Mesendoderm (in vitro differentiated cells): Measurements from ENCODE around the gene SPIN1. TPM values are rescaled to one million over a fixed set of nuclear protein-coding genes. Genes with fewer than 3 reads are reported as not detected.
"Not testable (repeated sequence)": the region's sequence is repeated elsewhere in the genome, so short reads cannot be mapped to it uniquely, and the experiment has no call there.

ENCODE experiments used
- DNase-seq: peaks from one replicate; pipeline ENCODE4 v3.0.0; 2013
- H2AK5ac ChIP-seq: 2 replicates; pipeline ENCODE4 v1.6.1; 2013; ENCODE audit warnings: low read length, inconsistent platforms
- H2BK120ac ChIP-seq: 2 replicates; pipeline ENCODE4 v1.6.1; 2013; ENCODE audit warnings: low read depth, mild to moderate bottlenecking, low read length, moderate library complexity, mixed read lengths
- H2BK15ac ChIP-seq: replicated peaks from 2 replicates; pipeline ENCODE4 v1.6.1; 2013; ENCODE audit warnings: low read depth, mild to moderate bottlenecking, moderate library complexity
- H2BK5ac ChIP-seq: 2 replicates; pipeline ENCODE4 v1.6.1; 2013; ENCODE audit warnings: low read length, inconsistent platforms
- H3K18ac ChIP-seq: 2 replicates; pipeline ENCODE4 v1.6.1; 2013; ENCODE audit warnings: mild to moderate bottlenecking, low read length, mixed read lengths
- H3K23ac ChIP-seq: one replicate; pipeline ENCODE4 v1.6.1; 2013; ENCODE audit warnings: low read length
- H3K27ac ChIP-seq: 2 replicates; pipeline ENCODE4 v1.5.1; 2013; ENCODE audit warnings: low read depth, mild to moderate bottlenecking, inconsistent platforms, low read length, moderate library complexity
- H3K27me3 ChIP-seq: 2 replicates; pipeline ENCODE4 v1.6.1; 2013; ENCODE audit warnings: low read length, control low read depth, mild to moderate bottlenecking, inconsistent platforms; ENCODE audit not compliant: insufficient read depth, poor library complexity
- H3K36me3 ChIP-seq: 2 replicates; pipeline ENCODE4 v1.6.1; 2013; ENCODE audit warnings: low read length, inconsistent platforms; ENCODE audit not compliant: control insufficient read depth, insufficient read depth
- H3K4ac ChIP-seq: one replicate; pipeline ENCODE4 v1.6.1; 2013; ENCODE audit warnings: low read depth, mild to moderate bottlenecking, low read length, moderate library complexity
- H3K4me1 ChIP-seq: 2 replicates; pipeline ENCODE4 v1.6.1; 2013; ENCODE audit warnings: low read depth, low read length, inconsistent platforms; ENCODE audit not compliant: control insufficient read depth
- H3K4me2 ChIP-seq: 2 replicates; pipeline ENCODE4 v1.6.1; 2013; ENCODE audit warnings: low read length
- H3K4me3 ChIP-seq: 2 replicates; pipeline ENCODE4 v1.5.1; 2013; ENCODE audit warnings: mild to moderate bottlenecking, low read length
- H3K56ac ChIP-seq: one replicate; pipeline ENCODE4 v1.6.1; 2013; ENCODE audit warnings: low read length
- H3K79me1 ChIP-seq: 2 replicates; pipeline ENCODE4 v1.6.1; 2013; ENCODE audit warnings: low read length, inconsistent platforms
- H3K79me2 ChIP-seq: 2 replicates; pipeline ENCODE4 v1.6.1; 2013; ENCODE audit warnings: mild to moderate bottlenecking, low read length; ENCODE audit not compliant: control insufficient read depth, insufficient read depth
- H3K9ac ChIP-seq: 2 replicates; pipeline ENCODE4 v1.6.1; 2013; ENCODE audit warnings: low read length, inconsistent platforms
- H4K5ac ChIP-seq: one replicate; pipeline ENCODE4 v1.6.1; 2013; ENCODE audit warnings: low read length
- H4K8ac ChIP-seq: one replicate; pipeline ENCODE4 v1.6.1; 2013; ENCODE audit warnings: low read depth, mild to moderate bottlenecking, control low read depth, low read length, moderate library complexity
- WGBS: extraction: QIAGEN DNeasy Blood & Tissue Kit; methylation state at CpG from one replicate; pipeline ENCODE4 v1.1.7; 2013; ENCODE audit warnings: low lambda C conversion rate, missing lambda C conversion rate; ENCODE audit not compliant: insufficient coverage; ENCODE audit errors: extremely low coverage; 5-methylcytosine and 5-hydroxymethylcytosine counted together
- polyA plus RNA-seq, 2 experiments: library from polyadenylated mRNA; stranded (reverse); fragments of 200-250 nt; gene quantifications; one replicate each; pipeline ENCODE4 v1.2.3, GENCODE V29; 2013

Gene SPIN1
- polyA plus RNA-seq (2013, experiment 1 of 2) = 64.2 TPM
- 66.0 TPM for polyA plus RNA-seq (2013, experiment 2 of 2)

DNA sequence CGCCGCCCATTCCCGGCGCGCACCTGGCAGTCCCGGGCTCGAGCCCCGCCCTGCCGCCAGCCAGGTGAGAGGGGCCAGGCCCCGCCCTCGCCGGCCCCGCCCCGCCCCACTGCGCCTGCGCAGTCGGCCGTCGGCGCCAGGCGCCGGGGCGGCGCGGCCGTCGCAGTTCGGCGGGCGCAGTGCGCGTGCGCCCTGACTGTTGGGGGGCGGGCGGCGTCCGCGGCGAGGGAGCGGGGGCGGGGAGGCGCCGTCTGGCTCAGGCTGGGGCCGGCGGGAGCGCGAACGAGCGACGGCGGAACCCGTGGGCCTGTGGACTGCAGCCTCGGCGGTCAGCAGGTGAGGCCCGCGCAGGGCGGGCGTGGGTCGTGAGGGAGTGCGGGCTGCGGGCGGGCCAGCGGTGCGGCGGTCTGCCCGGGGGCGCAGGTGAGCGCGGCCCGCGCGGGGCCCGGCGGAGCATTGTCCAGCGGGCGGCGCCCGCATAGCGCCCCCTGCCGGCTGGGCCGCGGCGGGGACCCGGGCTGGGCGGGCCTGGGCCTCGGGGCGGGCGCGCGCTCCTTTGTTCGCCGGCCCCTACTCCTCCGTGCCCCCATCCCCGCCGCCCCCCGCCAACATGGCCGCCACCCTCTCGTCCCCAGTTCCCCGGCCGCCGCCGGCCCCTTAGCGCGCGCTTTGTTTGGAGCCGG lies at the start of gene SPIN1:
SPIN1 (plus strand) TSS at position 242 of the 683 bp plus-strand sequence. CDS start 38,096 bp downstream, outside the sequence.
- H3K4ac ChIP-seq = peak within 1 kb of the TSS; percentile 99
- H3K9ac ChIP-seq = peak within 1 kb of the TSS; percentile 98
- no peak within 1 kb of the TSS for H2BK15ac ChIP-seq
- H3K36me3 ChIP-seq = no peaks in the 10 kb centered on the region
- no peak within 1 kb of the TSS for H4K5ac ChIP-seq
- peak; percentile 80 for DNase-seq
- H3K79me2 ChIP-seq = peaks cover 40% of the 10 kb centered on the region
- H3K4me3 ChIP-seq = peak within 1 kb of the TSS; percentile 99
- H3K27ac ChIP-seq = peak within 1 kb of the TSS; percentile 98
- no CpG with 5 or more reads among the region's 106 CpGs for WGBS
- peaks cover 6% of the 10 kb centered on the region for H3K4me1 ChIP-seq
- H3K79me1 ChIP-seq = peaks cover 4% of the 10 kb centered on the region
- no peak within 1 kb of the TSS for H3K23ac ChIP-seq
- peak within 1 kb of the TSS; percentile 98 for H3K4me2 ChIP-seq
- peak within 1 kb of the TSS; percentile 99 for H3K56ac ChIP-seq
- H2AK5ac ChIP-seq = no peak within 1 kb of the TSS
- H3K27me3 ChIP-seq = no peaks in the 10 kb centered on the region
- peak within 1 kb of the TSS; percentile 93 for H2BK5ac ChIP-seq
- peak within 1 kb of the TSS; percentile 56 for H2BK120ac ChIP-seq
- no peak within 1 kb of the TSS for H4K8ac ChIP-seq
- H3K18ac ChIP-seq = peak within 1 kb of the TSS; percentile 93

- Histone ChIP-seq H3K9ac (no peak overlapping the region), H2AK5ac (no peak overlapping the region), H2BK120ac (no peak overlapping the region), H3K36me3 (no peaks in the 10 kb centered on the region), H3K18ac (no peak overlapping the region), H2BK5ac (no peak overlapping the region), H3K27me3 (no peaks in the 10 kb centered on the region), H3K27ac (no peak overlapping the region), H2BK15ac (no peak overlapping the region), H3K4me2 (no peak overlapping the region), H3K79me1 (no peaks in the 10 kb centered on the region), H3K4ac (no peak overlapping the region), H3K4me3 (no peak overlapping the region), H3K56ac (no peak overlapping the region), H4K8ac (no peak overlapping the region), H4K5ac (no peak overlapping the region), H3K23ac (no peak overlapping the region), H3K4me1 (no peaks in the 10 kb centered on the region), H3K79me2 (no peaks in the 10 kb centered on the region)
- no CpG with 5 or more reads among the region's 4 CpGs for WGBS
- DNase-seq = no peak
These were observed 48.9 kb upstream of the SPIN1 start for GRCh38 chr9:88339317-88339716.

DNA sequence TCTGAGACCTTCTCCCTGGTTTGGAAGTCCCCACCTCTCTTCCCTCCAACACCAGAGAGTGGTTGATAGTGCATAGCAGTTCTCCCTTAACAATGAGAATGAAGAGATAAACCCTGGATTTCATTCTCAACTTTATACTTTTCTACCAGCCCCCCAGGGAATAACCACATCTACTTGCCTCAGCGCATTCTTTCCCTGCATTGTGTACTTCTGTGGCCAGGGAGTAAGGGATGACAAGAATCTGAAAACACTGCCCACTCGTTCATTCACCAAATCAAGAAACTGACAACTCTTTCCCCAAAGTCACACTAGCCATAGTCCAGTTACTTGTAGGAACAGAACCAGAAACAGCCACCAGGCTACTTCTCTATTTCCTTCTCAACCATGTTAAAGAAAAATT lies 46.0 kb upstream of the SPIN1 start:
- Histone ChIP-seq H4K5ac (no peak overlapping the region), H3K9ac (no peak overlapping the region), H3K4me3 (no peak overlapping the region), H3K79me1 (no peaks in the 10 kb centered on the region), H3K36me3 (no peaks in the 10 kb centered on the region), H2BK120ac (no peak overlapping the region), H3K4me1 (no peaks in the 10 kb centered on the region), H2AK5ac (no peak overlapping the region), H3K27me3 (no peaks in the 10 kb centered on the region), H3K79me2 (no peaks in the 10 kb centered on the region), H3K4ac (no peak overlapping the region), H2BK5ac (no peak overlapping the region), H4K8ac (no peak overlapping the region), H3K56ac (no peak overlapping the region), H3K4me2 (no peak overlapping the region), H3K27ac (no peak overlapping the region), H3K23ac (no peak overlapping the region), H3K18ac (no peak overlapping the region), H2BK15ac (no peak overlapping the region)
- no peak for DNase-seq
- no CpG with 5 or more reads among the region's 2 CpGs for WGBS

- Histone ChIP-seq H3K27ac (no peak overlapping the region), H3K4me3 (no peak overlapping the region)
- WGBS = no CpG with 5 or more reads among the region's 7 CpGs
These were observed 44.2 kb upstream of the SPIN1 start for GRCh38 chr9:88344013-88344412.

DNA sequence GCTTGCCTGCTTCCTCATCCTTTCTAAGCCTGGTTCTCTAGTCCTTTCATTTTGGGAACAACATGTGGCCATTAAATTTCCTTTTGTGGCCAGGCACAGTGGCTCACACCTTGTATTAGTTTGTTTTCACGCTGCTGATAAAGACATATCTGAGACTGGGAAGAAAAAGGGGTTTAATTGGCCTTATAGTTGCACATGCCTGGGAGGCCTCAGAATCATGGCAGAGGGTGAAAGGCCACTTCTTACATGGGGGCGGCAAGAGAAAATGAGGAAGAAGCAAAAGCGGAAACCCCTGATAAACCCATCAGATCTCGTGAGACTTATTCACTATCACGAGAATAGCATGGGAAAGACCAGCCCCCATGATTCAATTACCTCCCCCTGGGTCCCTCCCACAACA lies 37.9 kb upstream of the SPIN1 start:
- H3K4me1 ChIP-seq, H2BK120ac ChIP-seq, H3K27me3 ChIP-seq, H3K56ac ChIP-seq, H3K4ac ChIP-seq, H2BK15ac ChIP-seq, H3K79me1 ChIP-seq, H3K23ac ChIP-seq, H3K18ac ChIP-seq, H3K4me3 ChIP-seq, H3K9ac ChIP-seq, H3K4me2 ChIP-seq, H2AK5ac ChIP-seq, H2BK5ac ChIP-seq, H4K5ac ChIP-seq, H4K8ac ChIP-seq, H3K27ac ChIP-seq, H3K79me2 ChIP-seq, H3K36me3 ChIP-seq: not testable (repeated sequence)
- peak; percentile 19 for DNase-seq
- no CpG with 5 or more reads among the region's 5 CpGs for WGBS

More at GRCh38 chr9:88344013-88344412, 44.2 kb upstream of the SPIN1 start:
- Histone ChIP-seq H4K5ac (no peak overlapping the region), H3K4me2 (no peak overlapping the region), H2BK120ac (no peak overlapping the region), H4K8ac (no peak overlapping the region), H3K56ac (no peak overlapping the region), H3K79me2 (no peaks in the 10 kb centered on the region), H2BK5ac (no peak overlapping the region), H3K9ac (no peak overlapping the region), H3K4me1 (no peaks in the 10 kb centered on the region), H3K79me1 (no peaks in the 10 kb centered on the region), H3K23ac (no peak overlapping the region), H3K18ac (no peak overlapping the region), H3K36me3 (no peaks in the 10 kb centered on the region), H3K4ac (no peak overlapping the region), H2BK15ac (no peak overlapping the region), H2AK5ac (no peak overlapping the region), H3K27me3 (no peaks in the 10 kb centered on the region)
- peak; percentile 23 for DNase-seq

- Histone ChIP-seq H3K4me1 (no peaks in the 10 kb centered on the region), H3K23ac (no peak overlapping the region), H2BK5ac (no peak overlapping the region), H3K9ac (no peak overlapping the region), H2BK120ac (no peak overlapping the region), H3K4me2 (no peak overlapping the region), H3K4me3 (no peak overlapping the region), H3K79me2 (no peaks in the 10 kb centered on the region), H3K56ac (no peak overlapping the region), H3K79me1 (no peaks in the 10 kb centered on the region), H4K8ac (no peak overlapping the region), H3K18ac (no peak overlapping the region), H4K5ac (no peak overlapping the region), H3K4ac (no peak overlapping the region), H2BK15ac (no peak overlapping the region), H3K36me3 (no peaks in the 10 kb centered on the region), H3K27me3 (no peaks in the 10 kb centered on the region), H2AK5ac (no peak overlapping the region), H3K27ac (no peak overlapping the region)
- no peak for DNase-seq
- WGBS = no CpG with 5 or more reads among the region's 2 CpGs
These were observed 33.1 kb upstream of the SPIN1 start for GRCh38 chr9:88355166-88355565.
